PC-3 (cell line): ENCODE data around the gene OPA3. TPM values are rescaled to one million over a fixed set of nuclear protein-coding genes. Genes with fewer than 3 reads are reported as not detected.

Experiments used
- ATAC-seq: fragments of 200-7000 bp; cut with Tn5 transposase; 2 replicates; pipeline ENCODE4 v1.9.1; 2020; ENCODE audit warnings: mild to moderate bottlenecking, moderate library complexity
- BruUV-seq: library from RNA; stranded (reverse); fragments of 400-500 nt; replicated peaks from 2 replicates; lab custom pipeline; 2021; lab: Mats Ljungman, UMichigan
- CTCF ChIA-PET: fragments of 300-600 bp; sonication (Branson Sonifier 250); formaldehyde crosslinking; loops from one replicate; lab custom pipeline; 2022; ENCODE audit warnings: antibody characterized with exemption; lab: Charles Lee
- POLR2A ChIA-PET: fragments of 300-600 bp; sonication (Branson Sonifier 250); formaldehyde crosslinking; loops from one replicate; lab custom pipeline; 2022; ENCODE audit warnings: antibody characterized with exemption; ENCODE audit not compliant: unreplicated experiment; lab: Charles Lee
- DNase-seq: peaks from one replicate; pipeline ENCODE4 v3.0.0-alpha.2; 2015
- H2AFZ ChIP-seq: fragments of 300-600 bp; sonication (generic); 2 replicates; pipeline ENCODE4 v1.6.0; 2016; ENCODE audit warnings: antibody characterized with exemption, low read length
- H3F3A ChIP-seq: fragments of 300-600 bp; sonication (generic); one replicate; pipeline ENCODE4 v1.6.0; 2017; ENCODE audit warnings: antibody characterized with exemption, low read length, control low read depth, mild to moderate bottlenecking; ENCODE audit not compliant: unreplicated experiment
- H3K27ac ChIP-seq: fragments of 300-600 bp; sonication (generic); 2 replicates; pipeline ENCODE4 v1.5.1; 2016; ENCODE audit warnings: mild to moderate bottlenecking, low read length
- H3K27me3 ChIP-seq: fragments of 300-600 bp; sonication (generic); 2 replicates; pipeline ENCODE4 v1.6.1; 2016; ENCODE audit warnings: low read length, mixed read lengths
- H3K36me3 ChIP-seq: fragments of 300-600 bp; sonication (generic); 2 replicates; pipeline ENCODE4 v1.6.1; 2016; ENCODE audit warnings: low read depth, mixed run types, low read length, mixed read lengths
- H3K4me1 ChIP-seq: fragments of 300-600 bp; sonication (generic); 2 replicates; pipeline ENCODE4 v1.5.1; 2016; ENCODE audit warnings: low read length; ENCODE audit not compliant: insufficient read depth
- H3K4me2 ChIP-seq: fragments of 300-600 bp; sonication (generic); 2 replicates; pipeline ENCODE4 v1.6.0; 2016; ENCODE audit warnings: low read length
- H3K4me3 ChIP-seq: fragments of 300-600 bp; sonication (generic); 2 replicates; pipeline ENCODE4 v1.5.1; 2016; ENCODE audit warnings: mild to moderate bottlenecking, low read length, mixed read lengths
- H3K79me2 ChIP-seq: fragments of 300-600 bp; sonication (generic); 2 replicates; pipeline ENCODE4 v1.6.1; 2017; ENCODE audit warnings: low read length, mixed read lengths
- H3K9ac ChIP-seq: fragments of 300-600 bp; sonication (generic); 2 replicates; pipeline ENCODE4 v1.6.0; 2016; ENCODE audit warnings: mild to moderate bottlenecking, low read length
- H3K9me2 ChIP-seq: fragments of 300-600 bp; sonication (generic); replicated peaks from 2 replicates; pipeline ENCODE4 v1.6.1; 2016; ENCODE audit warnings: mixed run types, low read length, mixed read lengths
- H3K9me3 ChIP-seq: fragments of 300-600 bp; sonication (generic); 2 replicates; pipeline ENCODE4 v1.6.1; 2016; ENCODE audit warnings: low read length, mixed read lengths
- H4K20me1 ChIP-seq: fragments of 300-600 bp; sonication (generic); 2 replicates; pipeline ENCODE4 v1.6.1; 2016; ENCODE audit warnings: low read length, mixed read lengths
- EZH2 ChIP-seq: fragments of 300-600 bp; sonication (generic); IDR thresholded peaks from one replicate; pipeline ENCODE4 v1.6.1; 2017; ENCODE audit warnings: antibody characterized with exemption, mild to moderate bottlenecking, low read length; ENCODE audit not compliant: unreplicated experiment
- EZH2phosphoT487 ChIP-seq: fragments of 300-600 bp; sonication (generic); IDR thresholded peaks from 2 replicates; pipeline ENCODE4 v1.6.1; 2018; ENCODE audit warnings: mild to moderate bottlenecking, antibody characterized with exemption, low read length, borderline replicate concordance
- intact Hi-C: fragments of 100-400 bp; cut with micrococcal nuclease; formaldehyde crosslinking; loops from 2 replicates; pipeline ENCODE4 v1.9.0; 2023
- total RNA-seq: library from RNA; depleted of rRNA; stranded (reverse); fragments of >200 nt; gene quantifications from 2 replicates; pipeline ENCODE4 v1.2.3, GENCODE V29; 2014
- TF ChIP-seq, protein P1 (sequence below): fragments of 300-600 bp; sonication (generic); conservative IDR thresholded peaks from 2 replicates; pipeline ENCODE4 v1.5.1; 2017; ENCODE audit warnings: antibody characterized with exemption, low read depth, mild to moderate bottlenecking, low read length

OPA3 gene
- total RNA-seq, 1 experiment from 2014 or later, result 9.4 TPM

DNA sequence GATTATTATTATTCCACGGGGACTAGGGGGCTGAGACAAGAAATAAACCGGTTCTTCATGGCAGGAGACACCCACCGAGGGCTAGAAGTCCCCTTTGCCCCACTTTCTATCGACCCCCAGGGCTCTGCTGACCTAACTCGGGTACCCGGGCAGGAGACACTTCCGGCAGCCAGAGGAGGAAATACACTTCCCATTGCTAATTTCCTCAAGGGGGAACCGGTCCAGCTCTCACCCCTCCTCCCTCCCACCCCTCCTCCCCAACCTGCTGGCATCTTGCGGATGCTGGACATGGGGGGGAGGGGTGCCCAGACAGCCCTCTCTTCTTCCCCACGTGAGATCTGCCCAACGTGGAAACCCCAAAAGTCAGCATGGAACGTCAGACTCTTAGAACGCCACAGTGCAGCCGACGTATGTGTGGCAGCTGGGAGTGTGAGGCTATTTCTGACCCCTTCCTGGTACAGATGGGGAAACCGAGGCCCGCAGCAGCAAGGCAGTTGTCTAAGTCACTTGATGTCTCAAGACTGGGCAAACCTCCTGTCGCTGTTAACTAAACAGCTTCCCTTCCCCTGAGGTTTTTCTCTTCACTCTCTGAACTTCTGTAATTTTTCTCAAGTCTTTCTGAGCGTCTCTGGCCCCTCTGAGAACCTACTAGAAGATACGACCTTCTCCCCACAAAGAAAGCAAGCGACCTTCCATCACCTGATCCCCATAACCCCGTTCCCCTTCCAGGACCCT is 13.8 kb upstream of the OPA3 start:
- no TSS peak for BruUV-seq
- CTCF ChIA-PET, result no interaction called here
- Histone ChIP-seq H3K36me3 (no peaks in the 10 kb centered on the region), H2AFZ (peak overlapping the region; percentile 67), H3K79me2 (no peaks in the 10 kb centered on the region), H3K4me1 (peaks cover 15% of the 10 kb centered on the region), H3K27ac (no peak overlapping the region), H3K4me2 (peak overlapping the region; percentile 73), H3K27me3 (no peaks in the 10 kb centered on the region), H3K9ac (no peak overlapping the region), H3F3A (no peaks in the 10 kb centered on the region), H3K4me3 (peak overlapping the region; percentile 37), H4K20me1 (no peaks in the 10 kb centered on the region), H3K9me3 (no peaks in the 10 kb centered on the region), H3K9me2 (no peaks in the 10 kb centered on the region)
- TF ChIP-seq, protein P1, sequence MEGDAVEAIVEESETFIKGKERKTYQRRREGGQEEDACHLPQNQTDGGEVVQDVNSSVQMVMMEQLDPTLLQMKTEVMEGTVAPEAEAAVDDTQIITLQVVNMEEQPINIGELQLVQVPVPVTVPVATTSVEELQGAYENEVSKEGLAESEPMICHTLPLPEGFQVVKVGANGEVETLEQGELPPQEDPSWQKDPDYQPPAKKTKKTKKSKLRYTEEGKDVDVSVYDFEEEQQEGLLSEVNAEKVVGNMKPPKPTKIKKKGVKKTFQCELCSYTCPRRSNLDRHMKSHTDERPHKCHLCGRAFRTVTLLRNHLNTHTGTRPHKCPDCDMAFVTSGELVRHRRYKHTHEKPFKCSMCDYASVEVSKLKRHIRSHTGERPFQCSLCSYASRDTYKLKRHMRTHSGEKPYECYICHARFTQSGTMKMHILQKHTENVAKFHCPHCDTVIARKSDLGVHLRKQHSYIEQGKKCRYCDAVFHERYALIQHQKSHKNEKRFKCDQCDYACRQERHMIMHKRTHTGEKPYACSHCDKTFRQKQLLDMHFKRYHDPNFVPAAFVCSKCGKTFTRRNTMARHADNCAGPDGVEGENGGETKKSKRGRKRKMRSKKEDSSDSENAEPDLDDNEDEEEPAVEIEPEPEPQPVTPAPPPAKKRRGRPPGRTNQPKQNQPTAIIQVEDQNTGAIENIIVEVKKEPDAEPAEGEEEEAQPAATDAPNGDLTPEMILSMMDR, result no peak
- intact Hi-C loops, result no loop called here
- peak; percentile 13 for DNase-seq
- ATAC-seq, result no peak; the same call in 1 of the 2 replicates
- POLR2A ChIA-PET, result no interaction called here

DNA sequence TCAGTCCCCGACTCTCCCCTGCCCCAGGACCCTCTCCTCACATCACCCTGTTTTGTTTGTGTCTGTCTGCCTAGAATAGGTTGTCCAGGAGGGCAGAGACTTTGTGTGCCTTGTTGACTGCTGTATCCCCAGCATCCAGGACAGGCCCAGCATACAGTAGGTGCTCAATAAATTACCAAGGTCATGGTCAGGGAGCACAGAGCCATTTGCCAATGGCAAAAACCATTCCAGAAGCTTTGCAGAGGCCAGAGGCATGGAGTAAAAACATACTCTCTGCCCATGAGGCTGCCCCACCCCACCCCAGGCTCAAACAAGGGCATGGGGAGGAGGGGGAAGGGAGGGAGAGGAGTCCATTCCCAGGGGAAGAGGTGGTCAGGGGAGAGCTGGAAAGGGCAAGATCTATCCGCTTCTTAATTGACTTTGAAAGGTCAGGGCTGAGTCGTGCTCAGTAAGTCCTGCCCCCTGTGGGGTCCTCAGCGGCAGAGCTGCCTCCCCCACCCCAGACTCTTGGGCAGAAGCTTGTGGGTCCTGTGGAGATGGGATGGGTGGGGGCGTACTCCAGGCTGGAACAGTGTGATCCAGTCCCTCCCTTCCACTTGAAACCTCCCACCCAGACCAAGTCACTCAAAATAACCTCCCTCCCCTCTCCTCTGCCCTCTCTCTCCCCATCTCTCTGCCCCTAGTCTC is 13.0 kb upstream of the OPA3 start:
- H3K9me2 ChIP-seq, result no peaks in the 10 kb centered on the region
- ChIA-PET POLR2A (no interaction called here), CTCF (no interaction called here)
- no peak overlapping the region for H2AFZ ChIP-seq
- H3K4me1 ChIP-seq, result peaks cover 17% of the 10 kb centered on the region
- H3K79me2 ChIP-seq, result no peaks in the 10 kb centered on the region
- TF ChIP-seq, protein P1, result no peak
- TF ChIP-seq EZH2phosphoT487, result no peak
- no peak for TF ChIP-seq EZH2
- BruUV-seq, result no TSS peak
- H3K36me3 ChIP-seq, result no peaks in the 10 kb centered on the region
- H3F3A ChIP-seq, result no peaks in the 10 kb centered on the region
- DNase-seq, result no peak
- H3K9ac ChIP-seq, result no peak overlapping the region
- H3K27me3 ChIP-seq, result no peaks in the 10 kb centered on the region
- peak overlapping the region; percentile 73 for H3K4me2 ChIP-seq
- no peak overlapping the region for H3K27ac ChIP-seq
- no peaks in the 10 kb centered on the region for H3K9me3 ChIP-seq
- H3K4me3 ChIP-seq, result peak overlapping the region; percentile 37; the same call in 1 of the 2 replicates
- ATAC-seq, result no peak
- intact Hi-C loops, result no loop called here
- no peaks in the 10 kb centered on the region for H4K20me1 ChIP-seq

DNA sequence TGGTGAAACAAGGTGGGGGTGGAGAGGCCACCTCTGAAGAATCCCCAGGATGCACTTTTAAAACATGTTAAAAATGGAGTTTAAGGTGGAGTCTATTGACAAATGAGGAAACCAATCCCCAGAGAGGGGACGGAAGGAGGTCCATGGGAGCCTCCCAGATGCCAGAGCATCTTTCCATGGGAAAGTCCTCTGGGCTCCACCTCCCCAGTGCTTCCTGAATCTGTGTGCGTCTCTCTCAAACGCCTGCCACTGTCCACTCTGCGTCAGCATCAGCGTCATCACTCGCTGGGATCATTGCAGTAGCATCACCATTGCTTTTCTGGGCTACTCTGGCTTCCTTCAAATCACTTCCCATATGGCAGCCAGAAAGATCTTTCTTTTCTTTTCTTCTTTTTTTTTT is 11.2 kb upstream of the OPA3 start:
- DNase-seq, result no peak
- Histone ChIP-seq H3K4me1 (peaks cover 23% of the 10 kb centered on the region), H3K27ac (no peak overlapping the region), H4K20me1 (no peaks in the 10 kb centered on the region), H3K9me2 (no peaks in the 10 kb centered on the region), H3K27me3 (no peaks in the 10 kb centered on the region), H2AFZ (no peak overlapping the region), H3K9ac (no peak overlapping the region), H3K9me3 (no peaks in the 10 kb centered on the region), H3F3A (no peaks in the 10 kb centered on the region), H3K79me2 (no peaks in the 10 kb centered on the region), H3K4me2 (no peak overlapping the region), H3K4me3 (no peak overlapping the region), H3K36me3 (no peaks in the 10 kb centered on the region)
- no TSS peak for BruUV-seq
- intact Hi-C loops, result no loop called here
- ChIA-PET CTCF (interaction anchor here (0.6 kb wide), 1 partner anchor 97 kb away, joined by 4 read pairs; no protein-coding TSS in a partner anchor), POLR2A (no interaction called here)
- TF ChIP-seq EZH2phosphoT487 (no peak), EZH2 (no peak)
- TF ChIP-seq, protein P1, result no peak
- no peak for ATAC-seq
